HepG2 (cell line): ENCODE measurements around the gene HARBI1. TPM values are rescaled to one million over a fixed set of nuclear protein-coding genes. Genes with fewer than 3 reads are reported as not detected.

Source experiments
- CCAR2 ChIP-seq: fragments of 200-400 bp; formaldehyde crosslinking; optimal IDR thresholded peaks from 2 replicates; pipeline ENCODE3; 2018; ENCODE audit warnings: low read depth, mild to moderate bottlenecking, low read length, moderate library complexity
- FOXC1 ChIP-seq: sonication (generic); formaldehyde crosslinking; IDR thresholded peaks from 2 replicates; pipeline ENCODE4 v1.8.0; 2022; ENCODE audit warnings: mild to moderate bottlenecking, missing genetic modification reagents, borderline replicate concordance
- HNF4G ChIP-seq, 2 experiments: sonication (generic) in 1 of 2; formaldehyde crosslinking in 1 of 2; IDR thresholded peaks; 2 replicates each; pipeline versions ENCODE4 v1.4.0 to v1.6.1; 2011 to 2020; ENCODE audit warnings: borderline replicate concordance in 2 of 2, low read depth in 2 of 2, mild to moderate bottlenecking in 2 of 2, low read length in 1 of 2, missing genetic modification reagents in 1 of 2, moderate library complexity in 1 of 2
- HOXA3 ChIP-seq: sonication (generic); formaldehyde crosslinking; IDR thresholded peaks from 2 replicates; pipeline ENCODE4 v1.5.0; 2020; ENCODE audit warnings: missing genetic modification reagents
- MEF2D ChIP-seq: sonication (generic); formaldehyde crosslinking; IDR thresholded peaks from 2 replicates; pipeline ENCODE4 v1.5.1; 2020; ENCODE audit warnings: mild to moderate bottlenecking, missing genetic modification reagents
- NFYC ChIP-seq: IDR thresholded peaks from 2 replicates; pipeline ENCODE4 v1.6.1; 2016; ENCODE audit warnings: missing genetic modification reagents, missing compliant biosample characterization
- POLR2AphosphoS2 ChIP-seq: IDR thresholded peaks from 2 replicates; pipeline ENCODE4 v1.6.1; 2011; ENCODE audit warnings: low read depth, low read length, improper control_type of control experiment
- SRSF9 ChIP-seq: fragments of 200-400 bp; formaldehyde crosslinking; IDR thresholded peaks from 2 replicates; pipeline ENCODE4 v1.6.1; 2018; ENCODE audit warnings: borderline replicate concordance, mild to moderate bottlenecking, low read depth, low read length; ENCODE audit not compliant: insufficient read depth, poor library complexity, severe bottlenecking
- ZFAT ChIP-seq: sonication (generic); formaldehyde crosslinking; conservative IDR thresholded peaks from 2 replicates; pipeline ENCODE4 v1.8.1; 2023; ENCODE audit warnings: missing genetic modification reagents, inconsistent platforms
- ZFP36L2 ChIP-seq: sonication (generic); formaldehyde crosslinking; IDR thresholded peaks from 2 replicates; pipeline ENCODE4 v1.4.0; 2020; ENCODE audit warnings: missing genetic modification reagents
- ZMYM3 ChIP-seq: sonication (generic); formaldehyde crosslinking; IDR thresholded peaks from 2 replicates; pipeline ENCODE4 v1.5.1; 2020; ENCODE audit warnings: mild to moderate bottlenecking, missing genetic modification reagents
- ZNF274 ChIP-seq: sonication (generic); formaldehyde crosslinking; IDR thresholded peaks from 2 replicates; pipeline ENCODE4 v1.5.1; 2020; ENCODE audit warnings: mild to moderate bottlenecking, missing genetic modification reagents
- ZNF382 ChIP-seq: sonication (generic); formaldehyde crosslinking; IDR thresholded peaks from 2 replicates; pipeline ENCODE4 v1.5.0; 2020; ENCODE audit warnings: missing genetic modification reagents, mild to moderate bottlenecking, borderline replicate concordance
- ZNF549 ChIP-seq: sonication (generic); formaldehyde crosslinking; IDR thresholded peaks from 2 replicates; pipeline ENCODE4 v1.5.0; 2020; ENCODE audit warnings: missing genetic modification reagents
- ZNF550 ChIP-seq: sonication (generic); formaldehyde crosslinking; IDR thresholded peaks from 2 replicates; pipeline ENCODE4 v1.4.0; 2020; ENCODE audit warnings: mild to moderate bottlenecking, missing genetic modification reagents, borderline replicate concordance
- ZNF567 ChIP-seq: sonication (generic); formaldehyde crosslinking; IDR thresholded peaks from 2 replicates; pipeline ENCODE4 v1.8.1; 2023; ENCODE audit warnings: mild to moderate bottlenecking, missing genetic modification reagents, borderline replicate concordance
- ZNF589 ChIP-seq: sonication (generic); formaldehyde crosslinking; conservative IDR thresholded peaks from 2 replicates; pipeline ENCODE4 v1.8.0; 2022; ENCODE audit warnings: mild to moderate bottlenecking, moderate library complexity, missing genetic modification reagents
- ZNF615 ChIP-seq: sonication (generic); formaldehyde crosslinking; IDR thresholded peaks from 2 replicates; pipeline ENCODE4 v1.5.0; 2020; ENCODE audit warnings: mild to moderate bottlenecking, missing genetic modification reagents, borderline replicate concordance
- ZNF703 ChIP-seq: sonication (generic); formaldehyde crosslinking; IDR thresholded peaks from 2 replicates; pipeline ENCODE4 v1.5.1; 2020; ENCODE audit warnings: missing genetic modification reagents, mild to moderate bottlenecking, moderate library complexity, borderline replicate concordance
- ZSCAN29 ChIP-seq: sonication (generic); formaldehyde crosslinking; conservative IDR thresholded peaks from 2 replicates; pipeline ENCODE4 v1.4.0; 2020; ENCODE audit warnings: mild to moderate bottlenecking, missing genetic modification reagents
- polyA plus RNA-seq, 8 experiments: library from polyadenylated mRNA; depleted of rRNA in 3 of 8; stranded (reverse) in 7 of 8; unstranded in 1 of 8; fragments of >200 nt; fragmentation: Illumina TruSeq in 4 of 8; extraction: Trizol in 4 of 8; gene quantifications; 2 replicates each; pipeline versions ENCODE4 v1.2.1 to v1.2.3, GENCODE V29; 2011 to 2016; ENCODE audit warnings: low read depth in 4 of 8, missing spikeins in 1 of 8, mixed read lengths in 1 of 8; ENCODE audit not compliant: insufficient read depth in 1 of 8
- total RNA-seq, 5 experiments: library from RNA; depleted of rRNA; stranded (reverse); fragments of >200 nt; fragmentation: Illumina TruSeq; extraction: Trizol; gene quantifications; 2 replicates each; pipeline ENCODE4 v1.2.3, GENCODE V29; 2016; ENCODE audit warnings: low read depth in 1 of 5
- TF ChIP-seq, protein P1 (sequence below): IDR thresholded peaks from 2 replicates; pipeline ENCODE4 v1.6.1; 2016
- TF ChIP-seq, protein P2 (sequence below): sonication (generic); formaldehyde crosslinking; IDR thresholded peaks from 2 replicates; pipeline ENCODE4 v1.4.0; 2020; ENCODE audit warnings: missing genetic modification reagents; ENCODE audit errors: not compliant biosample characterization
- TF ChIP-seq, protein P3 (sequence below): sonication (generic); formaldehyde crosslinking; IDR thresholded peaks from 2 replicates; pipeline ENCODE4 v1.4.0; 2020; ENCODE audit warnings: missing genetic modification reagents, borderline replicate concordance
- TF ChIP-seq, protein P4 (sequence below): sonication (generic); formaldehyde crosslinking; IDR thresholded peaks from 2 replicates; pipeline ENCODE4 v1.8.1; 2023; ENCODE audit warnings: missing genetic modification reagents, inconsistent platforms, borderline replicate concordance

HARBI1 gene
- total and polyA plus RNA-seq, 2 of the 13 experiments (the other 11 are each of a cell fraction or from before 2014, with no cell fraction given) = 2.5 to 4.8 TPM

DNA sequence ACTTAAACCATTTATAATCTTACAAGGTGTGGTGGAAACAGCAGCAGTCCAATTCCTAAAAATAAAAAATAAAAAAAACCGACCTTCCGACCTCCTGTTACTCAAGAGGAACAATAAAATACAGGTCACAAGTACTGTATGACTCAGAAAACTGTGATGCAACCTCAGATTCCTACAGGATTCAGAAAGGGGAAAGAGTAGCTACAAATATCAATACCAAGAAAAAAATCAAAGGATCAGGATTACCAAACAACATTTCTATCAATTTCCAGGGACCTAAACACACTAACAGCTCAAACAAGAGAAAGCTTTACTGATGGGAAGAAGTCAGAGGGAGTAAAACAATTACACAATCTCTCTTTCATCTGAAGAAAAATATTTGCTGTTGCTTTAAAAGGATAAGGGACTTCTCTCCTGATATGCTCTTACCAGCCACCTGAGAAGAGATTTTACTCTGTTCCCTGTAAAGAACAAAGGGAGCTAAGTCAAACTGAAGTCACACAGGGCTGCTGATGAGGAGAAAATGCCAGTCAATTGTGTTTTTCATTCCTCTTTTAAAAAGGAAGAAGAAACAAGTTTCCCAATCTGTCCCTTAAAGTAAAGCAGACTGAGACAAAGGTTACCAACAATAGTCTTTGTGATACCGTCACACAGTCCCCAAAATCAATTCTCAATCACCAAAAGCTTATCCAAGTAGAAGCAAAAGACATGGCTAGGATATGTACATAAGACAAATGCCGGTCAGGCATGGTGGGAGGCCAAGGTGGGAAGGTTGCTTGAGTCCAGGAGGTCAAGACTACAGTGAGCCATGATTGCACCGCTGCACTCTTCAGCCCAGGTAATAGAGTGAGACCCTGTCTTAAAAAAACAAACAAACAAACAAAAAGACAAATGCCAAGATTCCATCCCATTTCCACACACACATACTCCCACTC lies 62.5 kb downstream of the HARBI1 start (continued):
- TF ChIP-seq, protein P1, sequence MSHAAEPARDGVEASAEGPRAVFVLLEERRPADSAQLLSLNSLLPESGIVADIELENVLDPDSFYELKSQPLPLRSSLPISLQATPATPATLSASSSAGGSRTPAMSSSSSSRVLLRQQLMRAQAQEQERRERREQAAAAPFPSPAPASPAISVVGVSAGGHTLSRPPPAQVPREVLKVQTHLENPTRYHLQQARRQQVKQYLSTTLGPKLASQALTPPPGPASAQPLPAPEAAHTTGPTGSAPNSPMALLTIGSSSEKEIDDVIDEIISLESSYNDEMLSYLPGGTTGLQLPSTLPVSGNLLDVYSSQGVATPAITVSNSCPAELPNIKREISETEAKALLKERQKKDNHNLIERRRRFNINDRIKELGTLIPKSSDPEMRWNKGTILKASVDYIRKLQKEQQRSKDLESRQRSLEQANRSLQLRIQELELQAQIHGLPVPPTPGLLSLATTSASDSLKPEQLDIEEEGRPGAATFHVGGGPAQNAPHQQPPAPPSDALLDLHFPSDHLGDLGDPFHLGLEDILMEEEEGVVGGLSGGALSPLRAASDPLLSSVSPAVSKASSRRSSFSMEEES (CRISPR knock-in tag) = peak; percentile 99
- no peak for TF ChIP-seq ZNF703 (CRISPR knock-in tag)
- no peak for TF ChIP-seq ZFP36L2 (CRISPR knock-in tag)
- TF ChIP-seq ZNF615 (CRISPR knock-in tag) = no peak
- no peak for TF ChIP-seq ZNF550
- no peak for TF ChIP-seq FOXC1 (CRISPR knock-in tag)
- TF ChIP-seq ZMYM3 = no peak
- TF ChIP-seq ZNF382 (CRISPR knock-in tag) = no peak
- TF ChIP-seq CCAR2 = no peak
- TF ChIP-seq ZSCAN29 (CRISPR knock-in tag) = no peak; the same call in 1 of the 2 replicates
- TF ChIP-seq MEF2D (CRISPR knock-in tag) = peak; percentile 93
- no peak for TF ChIP-seq SRSF9
- TF ChIP-seq POLR2AphosphoS2 = no peak
- TF ChIP-seq, protein P2, sequence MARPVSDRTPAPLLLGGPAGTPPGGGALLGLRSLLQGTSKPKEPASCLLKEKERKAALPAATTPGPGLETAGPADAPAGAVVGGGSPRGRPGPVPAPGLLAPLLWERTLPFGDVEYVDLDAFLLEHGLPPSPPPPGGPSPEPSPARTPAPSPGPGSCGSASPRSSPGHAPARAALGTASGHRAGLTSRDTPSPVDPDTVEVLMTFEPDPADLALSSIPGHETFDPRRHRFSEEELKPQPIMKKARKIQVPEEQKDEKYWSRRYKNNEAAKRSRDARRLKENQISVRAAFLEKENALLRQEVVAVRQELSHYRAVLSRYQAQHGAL (CRISPR knock-in tag) = peak; percentile 69
- TF ChIP-seq ZNF589 (CRISPR knock-in tag) = no peak
- TF ChIP-seq ZNF274 (CRISPR knock-in tag) = no peak
- TF ChIP-seq HNF4G (IDR thresholded peaks at IDR 0.05; ENCODE audit: borderline replicate concordance, low read depth, low read length) = peak; percentile 81
- peak; percentile 66; the same call in 1 of the 2 replicates for TF ChIP-seq HNF4G (CRISPR knock-in tag; IDR thresholded peaks at IDR 0.05; ENCODE audit: borderline replicate concordance, low read depth)
- TF ChIP-seq ZNF549 (CRISPR knock-in tag) = no peak
- no peak for TF ChIP-seq NFYC (CRISPR knock-in tag)
- TF ChIP-seq, protein P3, sequence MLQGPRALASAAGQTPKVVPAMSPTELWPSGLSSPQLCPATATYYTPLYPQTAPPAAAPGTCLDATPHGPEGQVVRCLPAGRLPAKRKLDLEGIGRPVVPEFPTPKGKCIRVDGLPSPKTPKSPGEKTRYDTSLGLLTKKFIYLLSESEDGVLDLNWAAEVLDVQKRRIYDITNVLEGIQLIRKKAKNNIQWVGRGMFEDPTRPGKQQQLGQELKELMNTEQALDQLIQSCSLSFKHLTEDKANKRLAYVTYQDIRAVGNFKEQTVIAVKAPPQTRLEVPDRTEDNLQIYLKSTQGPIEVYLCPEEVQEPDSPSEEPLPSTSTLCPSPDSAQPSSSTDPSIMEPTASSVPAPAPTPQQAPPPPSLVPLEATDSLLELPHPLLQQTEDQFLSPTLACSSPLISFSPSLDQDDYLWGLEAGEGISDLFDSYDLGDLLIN (CRISPR knock-in tag) = no peak
- peak; percentile 15; the same call in 1 of the 2 replicates for TF ChIP-seq HOXA3 (CRISPR knock-in tag)
- TF ChIP-seq ZFAT (CRISPR knock-in tag) = no peak
- TF ChIP-seq ZNF567 (CRISPR knock-in tag) = no peak
- TF ChIP-seq, protein P4, sequence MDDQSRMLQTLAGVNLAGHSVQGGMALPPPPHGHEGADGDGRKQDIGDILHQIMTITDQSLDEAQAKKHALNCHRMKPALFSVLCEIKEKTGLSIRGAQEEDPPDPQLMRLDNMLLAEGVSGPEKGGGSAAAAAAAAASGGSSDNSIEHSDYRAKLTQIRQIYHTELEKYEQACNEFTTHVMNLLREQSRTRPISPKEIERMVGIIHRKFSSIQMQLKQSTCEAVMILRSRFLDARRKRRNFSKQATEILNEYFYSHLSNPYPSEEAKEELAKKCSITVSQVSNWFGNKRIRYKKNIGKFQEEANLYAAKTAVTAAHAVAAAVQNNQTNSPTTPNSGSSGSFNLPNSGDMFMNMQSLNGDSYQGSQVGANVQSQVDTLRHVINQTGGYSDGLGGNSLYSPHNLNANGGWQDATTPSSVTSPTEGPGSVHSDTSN (CRISPR knock-in tag) = no peak
